ENCODE data around the gene WDR17. TPM values are rescaled to one million over a fixed set of nuclear protein-coding genes. Genes with fewer than 3 reads are reported as not detected.

The WDR17 gene
- total RNA-seq, 1 donor from 2014 or later, result 0.50 TPM

- peaks cover 5% of the 10 kb centered on the region for H3K27me3 Mint-ChIP-seq (ENCODE audit: low read depth)
- no peak overlapping the region for H3K4me3 Mint-ChIP-seq (ENCODE audit: unreplicated experiment)
- no peak for DNase-seq (ENCODE audit: low spot score)
- no peaks in the 10 kb centered on the region for H3K9me3 Mint-ChIP-seq (ENCODE audit: low read depth)
- no peak overlapping the region for H3K27ac Mint-ChIP-seq (ENCODE audit: unreplicated experiment)
- H3K4me1 Mint-ChIP-seq (ENCODE audit: low read depth), result no peaks in the 10 kb centered on the region
- no peak for TF ChIP-seq CTCF (IDR thresholded peaks at IDR 0.05)
- H3K36me3 Mint-ChIP-seq (ENCODE audit: low read depth), result no peaks in the 10 kb centered on the region
Observed at GRCh38 chr4:176053785-176054184, 11.9 kb upstream of the WDR17 start.

GRCh38 chr4:176054942-176055341 is 10.7 kb upstream of the WDR17 start:
- TF ChIP-seq CTCF (IDR thresholded peaks at IDR 0.05), result peak; percentile 67
- Mint-ChIP-seq H3K27me3 (ENCODE audit: low read depth) (peaks cover 8% of the 10 kb centered on the region), H3K4me1 (ENCODE audit: low read depth) (no peaks in the 10 kb centered on the region), H3K9me3 (ENCODE audit: low read depth) (no peaks in the 10 kb centered on the region), H3K27ac (ENCODE audit: unreplicated experiment) (no peak overlapping the region), H3K4me3 (ENCODE audit: unreplicated experiment) (no peak overlapping the region), H3K36me3 (ENCODE audit: low read depth) (no peaks in the 10 kb centered on the region)
- no peak for DNase-seq (ENCODE audit: low spot score)

- no peaks in the 10 kb centered on the region for H3K36me3 Mint-ChIP-seq (ENCODE audit: low read depth)
- TF ChIP-seq CTCF (IDR thresholded peaks at IDR 0.05), result no peak
- no peaks in the 10 kb centered on the region for H3K9me3 Mint-ChIP-seq (ENCODE audit: low read depth)
- peak; percentile 53 for DNase-seq (ENCODE audit: low spot score)
- no peak overlapping the region for H3K27ac Mint-ChIP-seq (ENCODE audit: unreplicated experiment)
- no peak overlapping the region for H3K4me3 Mint-ChIP-seq (ENCODE audit: unreplicated experiment)
- H3K4me1 Mint-ChIP-seq (ENCODE audit: low read depth), result peaks cover 12% of the 10 kb centered on the region
- peaks cover 26% of the 10 kb centered on the region for H3K27me3 Mint-ChIP-seq (ENCODE audit: low read depth)
Observed at GRCh38 chr4:176063718-176064117, 1.9 kb upstream of the WDR17 start.

- Mint-ChIP-seq H3K36me3 (ENCODE audit: low read depth) (no peaks in the 10 kb centered on the region), H3K9me3 (ENCODE audit: low read depth) (no peaks in the 10 kb centered on the region), H3K27me3 (ENCODE audit: low read depth) (peaks cover 28% of the 10 kb centered on the region), H3K4me1 (ENCODE audit: low read depth) (peaks cover 12% of the 10 kb centered on the region), H3K4me3 (ENCODE audit: unreplicated experiment) (no peak overlapping the region), H3K27ac (ENCODE audit: unreplicated experiment) (no peak overlapping the region)
- DNase-seq (ENCODE audit: low spot score), result no peak
- TF ChIP-seq CTCF (IDR thresholded peaks at IDR 0.05), result no peak
Observed at GRCh38 chr4:176064539-176064938, 1.1 kb upstream of the WDR17 start.

GRCh38 chr4:176066757-176067156 is 1.1 kb downstream of the WDR17 start:
- no peaks in the 10 kb centered on the region for H3K9me3 Mint-ChIP-seq (ENCODE audit: low read depth)
- H3K27me3 Mint-ChIP-seq (ENCODE audit: low read depth), result peaks cover 16% of the 10 kb centered on the region
- TF ChIP-seq CTCF (IDR thresholded peaks at IDR 0.05), result no peak
- no peak for DNase-seq (ENCODE audit: low spot score)
- H3K4me1 Mint-ChIP-seq (ENCODE audit: low read depth), result peaks cover 12% of the 10 kb centered on the region
- no peak overlapping the region for H3K27ac Mint-ChIP-seq (ENCODE audit: unreplicated experiment)
- H3K4me3 Mint-ChIP-seq (ENCODE audit: unreplicated experiment), result no peak overlapping the region
- no peaks in the 10 kb centered on the region for H3K36me3 Mint-ChIP-seq (ENCODE audit: low read depth)
